NCI-H2029 (cell line): ENCODE results near the gene TBX4.

Experiments used
- DNase-seq: peaks from one replicate; lab custom pipeline; 2025; lab: John Stamatoyannopoulos, UW

The TBX4 gene

GRCh38 chr17:61454381-61455323, 2.4 kb downstream of the TBX4 start:
- DNase-seq: no peak

- no peak for DNase-seq
Observed at GRCh38 chr17:61455324-61456060, 3.3 kb downstream of the TBX4 start.

GRCh38 chr17:61456061-61456681, 3.9 kb downstream of the TBX4 start:
- DNase-seq: no peak

GRCh38 chr17:61456688-61457225, 4.5 kb downstream of the TBX4 start:
- no peak for DNase-seq

- no peak for DNase-seq
Observed at GRCh38 chr17:61457226-61457983, 5.2 kb downstream of the TBX4 start.

GRCh38 chr17:61458000-61458399, 5.8 kb downstream of the TBX4 start:
- no peak for DNase-seq

GRCh38 chr17:61458421-61459141, 6.4 kb downstream of the TBX4 start:
- DNase-seq: no peak

- no peak for DNase-seq
Observed at GRCh38 chr17:61459142-61459809, 7.1 kb downstream of the TBX4 start.

GRCh38 chr17:61459939-61460718, 7.9 kb downstream of the TBX4 start:
- DNase-seq: no peak

- no peak for DNase-seq
Observed at GRCh38 chr17:61460796-61461585, 8.8 kb downstream of the TBX4 start.

GRCh38 chr17:61461586-61461966, 9.4 kb downstream of the TBX4 start:
- DNase-seq: no peak

- no peak for DNase-seq
Observed at GRCh38 chr17:61461967-61462718, 9.9 kb downstream of the TBX4 start.

GRCh38 chr17:61462719-61463315, 10.6 kb downstream of the TBX4 start:
- no peak for DNase-seq

GRCh38 chr17:61463316-61464129, 11.3 kb downstream of the TBX4 start:
- no peak for DNase-seq

- DNase-seq: no peak
Observed at GRCh38 chr17:61464130-61464842, 12.1 kb downstream of the TBX4 start.

- DNase-seq: no peak
Observed at GRCh38 chr17:61464843-61465180, 12.6 kb downstream of the TBX4 start.
